NCI-H2107 treated with DMSO at 0.1 percent for 48 hours (cell line): Measurements from ENCODE around the gene GABRP.

Source experiments
- DNase-seq: peaks from one replicate; lab custom pipeline; 2025; ENCODE audit not compliant: unreplicated experiment; lab: John Stamatoyannopoulos, UW

Gene GABRP

DNA sequence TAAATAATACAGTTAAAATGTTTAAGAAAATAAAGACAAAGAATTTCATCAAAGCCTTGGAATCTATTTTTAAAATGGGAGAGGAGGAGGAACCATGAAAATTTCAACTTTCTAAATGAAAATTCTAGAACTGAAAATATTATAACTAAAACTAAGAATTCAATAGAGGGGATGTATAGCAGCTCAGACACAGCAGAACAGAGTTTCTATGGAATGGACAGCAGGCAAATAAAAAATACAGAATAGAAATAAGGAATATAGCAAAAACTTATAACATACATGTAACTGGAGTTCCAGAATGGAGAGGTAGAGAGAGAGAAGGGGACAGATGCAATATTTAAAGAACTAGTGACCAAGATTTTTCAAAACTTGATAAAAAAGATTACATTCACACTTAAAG, 76.9 kb downstream of the GABRP start:
- DNase-seq = no peak

DNA sequence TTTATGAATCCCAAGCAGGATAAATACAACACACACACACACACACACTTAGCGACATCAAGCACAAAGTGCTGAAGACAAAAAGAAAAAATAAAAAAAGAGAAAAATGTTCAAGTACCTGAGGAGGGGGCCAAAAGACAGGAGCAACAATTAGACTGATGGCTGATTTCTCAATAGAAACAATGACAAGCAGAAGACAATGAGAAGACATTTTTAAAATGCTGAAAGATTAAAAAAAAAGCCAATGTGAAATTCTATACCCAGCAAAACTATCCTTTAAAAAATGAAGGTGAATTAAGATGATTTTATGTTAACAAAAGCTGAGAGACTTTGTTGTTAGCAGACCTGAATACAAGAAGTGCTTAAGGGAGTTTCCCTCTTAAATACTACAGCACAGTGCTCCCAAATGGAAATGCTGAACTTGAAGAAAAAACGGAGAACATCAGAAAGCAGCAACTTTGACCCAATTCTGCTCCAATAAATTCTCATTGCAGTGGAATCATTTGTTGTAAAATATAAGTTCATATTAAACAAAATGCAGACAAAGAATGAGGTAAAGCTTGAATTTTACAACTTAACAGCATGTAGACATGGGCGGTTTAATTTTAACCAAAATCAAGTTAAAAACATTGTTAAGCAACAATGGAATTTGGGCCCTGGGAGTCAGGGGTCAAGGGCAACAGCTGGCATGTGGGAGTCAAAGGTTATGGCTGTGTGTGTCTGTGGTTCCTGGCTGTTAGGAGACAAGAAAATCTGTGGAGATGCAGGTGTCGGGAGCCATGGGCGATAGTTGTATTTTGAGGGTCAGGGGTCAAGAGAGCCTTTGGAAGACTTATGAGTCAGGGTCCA, 77.5 kb downstream of the GABRP start:
- no peak for DNase-seq

DNA sequence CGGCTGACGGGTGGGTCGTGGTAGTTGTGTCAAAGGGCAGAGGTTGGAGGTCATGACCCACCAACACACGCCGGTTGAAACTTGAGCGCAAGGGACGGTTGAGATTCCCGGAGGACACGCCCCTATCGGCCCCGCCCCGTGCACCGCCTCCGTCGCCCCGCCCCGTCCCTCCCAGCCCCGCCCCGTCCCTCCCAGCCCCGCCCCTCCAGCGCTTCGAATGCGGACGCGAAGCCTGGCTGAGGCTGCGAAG, 78.1 kb downstream of the GABRP start:
- no peak for DNase-seq

DNA sequence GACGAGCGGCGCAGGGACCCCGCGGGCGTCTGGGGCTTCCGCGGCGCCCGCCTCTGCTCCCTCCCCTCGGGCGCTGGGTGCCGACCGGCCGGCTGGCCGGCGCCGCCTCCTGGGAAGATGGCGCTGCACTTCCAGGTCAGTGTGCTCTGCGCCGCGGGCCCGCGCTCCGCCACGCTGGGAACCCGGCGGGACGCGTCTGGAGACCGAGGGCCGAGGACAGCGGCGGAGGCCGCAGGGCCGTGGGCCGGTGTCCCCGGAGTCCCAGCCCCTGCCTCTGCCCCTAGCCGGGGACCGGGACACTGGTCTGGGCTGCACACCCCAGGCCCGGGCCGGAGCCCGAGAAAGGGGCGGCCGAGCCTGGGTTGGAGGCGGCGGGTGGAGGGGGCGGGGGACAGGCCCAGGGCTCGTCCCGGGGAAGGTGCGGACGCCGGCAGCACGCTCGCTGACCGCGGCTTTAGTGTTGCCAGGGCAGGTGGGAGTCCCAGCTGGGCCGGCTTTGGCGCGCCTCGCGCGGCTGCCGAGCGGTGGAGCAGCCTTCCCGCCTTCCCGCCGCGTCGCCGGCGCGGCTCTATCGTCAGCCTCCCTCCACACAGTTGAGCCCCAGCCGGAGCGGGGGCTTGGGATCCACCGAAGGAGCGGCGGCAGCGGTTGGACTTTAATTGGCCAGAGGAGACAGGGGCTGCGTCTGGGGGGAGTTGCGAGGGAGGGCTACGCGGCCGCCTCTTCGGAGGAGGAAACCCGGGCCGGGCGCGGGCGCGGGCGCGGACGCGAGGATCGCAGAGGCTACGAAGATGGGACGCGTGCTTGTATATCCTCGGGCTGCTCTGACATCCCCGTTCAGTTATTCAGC, 78.6 kb downstream of the GABRP start, which contains the start of gene RANBP17:
RANBP17 (plus strand) TSS at position 102 of the 850 bp plus-strand sequence.
- DNase-seq = no peak

DNA sequence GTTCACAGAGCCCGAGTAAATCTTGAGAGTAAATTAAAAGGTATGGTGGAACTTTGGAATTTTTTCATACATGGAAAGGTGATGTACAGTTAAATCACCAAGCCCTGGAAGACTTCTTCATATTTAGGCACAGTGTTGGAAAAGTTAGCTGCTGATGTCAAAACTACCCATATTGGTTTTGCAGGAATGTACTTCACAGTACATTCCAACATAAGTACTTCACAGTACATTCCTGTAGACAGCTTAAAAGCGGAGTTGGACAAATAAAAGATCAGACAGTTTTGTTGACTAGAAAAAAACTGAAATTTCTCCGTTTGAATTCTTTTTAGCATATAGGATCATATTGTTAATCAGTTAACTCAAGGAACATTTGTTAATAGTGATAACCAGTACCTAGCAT, 80.1 kb downstream of the GABRP start:
- no peak for DNase-seq
